Measurements from ENCODE around the gene TIGD1.

GRCh38 chr2:232592772-232593395 lies 42.5 kb upstream of the TIGD1 start:
- TF ChIP-seq EZH2 (IDR thresholded peaks at IDR 0.05; ENCODE audit: low read depth, unreplicated experiment) (no peak), ZNF462 (CRISPR knock-in tag; IDR thresholded peaks at IDR 0.05) (no peak), NANOG (IDR thresholded peaks at IDR 0.05; ENCODE audit: borderline replicate concordance) (no peak), CTCF (conservative IDR thresholded peaks at IDR 0.05; ENCODE audit: low read depth in 2 of 2) (peak in 1 of 2 experiments; percentile 19; a peak in 2 of 4 replicates), REST (IDR thresholded peaks at IDR 0.05; ENCODE audit: unreplicated experiment) (no peak), STAT1 (IDR thresholded peaks at IDR 0.05; ENCODE audit: unreplicated experiment) (no peak)

Measured in GM23338 (cell line).